Testis (tissue), 3 donors: ENCODE data around the gene CCDC157. TPM values are rescaled to one million over a fixed set of nuclear protein-coding genes. Genes with fewer than 3 reads are reported as not detected.

Experiments
- DNase-seq: peaks from one replicate; pipeline ENCODE4 v3.0.0-alpha.2; 2019
- H3K27ac ChIP-seq, 2 donors: fragments of 200-600 bp; sonication (generic); one replicate each; pipeline ENCODE4 v1.5.1; 2019
- H3K27me3 ChIP-seq: fragments of 200-600 bp; sonication (generic); one replicate; pipeline ENCODE4 v1.5.1; 2019
- H3K36me3 ChIP-seq: fragments of 200-600 bp; sonication (generic); one replicate; pipeline ENCODE4 v1.5.1; 2017; ENCODE audit warnings: low read depth; ENCODE audit errors: missing control alignments
- H3K4me1 ChIP-seq: fragments of 200-600 bp; sonication (generic); one replicate; pipeline ENCODE4 v1.5.1; 2019
- H3K4me3 ChIP-seq, 2 donors: fragments of 200-600 bp; sonication (generic); one replicate each; pipeline ENCODE4 v1.5.1; 2017 to 2019
- H3K9me3 ChIP-seq: fragments of 200-600 bp; sonication (generic); one replicate; pipeline ENCODE4 v1.5.1; 2017
- POLR2A ChIP-seq: fragments of 450-650 bp; IDR thresholded peaks from one replicate; pipeline ENCODE4 v1.6.1; 2017; ENCODE audit warnings: antibody characterized with exemption, mild to moderate bottlenecking, moderate library complexity
- WGBS, 2 donors: methylation state at CpG; one replicate each; pipeline ENCODE4 v1.1.5; 2018; 5-methylcytosine and 5-hydroxymethylcytosine counted together
- intact Hi-C: fragments of 100-400 bp; cut with DNase I; formaldehyde crosslinking; loops from one replicate; pipeline ENCODE4 v1.15.1; 2023; ENCODE audit warnings: low total_unique reads
- polyA plus RNA-seq: library from polyadenylated mRNA; stranded (reverse); fragments of 350-450 nt; fragmentation: Illumina TruSeq; extraction: RNeasy Lipid Tissue Mini Kit (QIAGEN cat#74804); gene quantifications from one replicate; pipeline ENCODE4 v1.2.3, GENCODE V29; 2014; ENCODE audit warnings: low read depth, low replicate concordance; ENCODE audit not compliant: insufficient read depth
- total RNA-seq, 2 donors: library from RNA; depleted of rRNA; stranded (reverse); fragments of >200 nt; gene quantifications; one replicate each; pipeline ENCODE4 v1.2.3, GENCODE V29; 2016
- TF ChIP-seq, protein P1 (sequence below), 3 experiments: fragments of 450-650 bp in 2 of 3; fragments of 200-600 bp in 1 of 3; sonication (generic) in 1 of 3; IDR thresholded peaks; one replicate each; pipeline ENCODE4 v1.5.1; 2016 to 2019; ENCODE audit warnings: antibody characterized with exemption in 3 of 3, mild to moderate bottlenecking in 2 of 3, moderate library complexity in 1 of 3

CCDC157 gene
- total and polyA plus RNA-seq, 3 donors from 2014 or later, result 69.2 to 81.9 (median 70.1) TPM

DNA sequence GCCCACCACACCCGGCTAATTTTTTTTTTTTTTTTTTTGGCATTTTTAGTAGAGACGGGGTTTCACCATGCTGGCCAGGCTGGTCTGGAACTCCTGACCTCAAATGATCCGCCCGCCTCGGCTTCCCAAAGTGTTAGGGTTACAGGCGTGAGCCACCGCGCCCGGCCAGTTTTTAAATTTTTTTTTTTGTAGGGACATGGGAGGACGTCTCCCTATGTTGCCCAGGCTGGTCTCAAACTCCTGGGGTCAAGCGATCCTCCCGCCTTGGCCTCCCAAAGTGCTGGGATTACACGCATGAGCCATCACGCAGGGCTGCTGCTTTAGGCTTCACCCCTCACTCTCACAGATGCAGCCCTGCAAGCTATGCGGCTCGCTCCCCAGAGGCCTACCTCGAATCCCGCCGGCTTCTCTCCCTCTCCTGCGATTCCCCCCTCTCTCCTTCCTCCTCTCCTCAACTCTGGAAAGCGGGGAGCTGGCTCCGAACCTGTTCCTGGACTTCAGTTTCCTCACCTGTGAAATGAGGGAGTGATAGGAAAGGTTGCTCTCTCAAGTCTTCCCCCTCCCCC lies 926 bp downstream of the CCDC157 start:
- intact Hi-C loops, result no loop called here
- TF ChIP-seq, protein P1, sequence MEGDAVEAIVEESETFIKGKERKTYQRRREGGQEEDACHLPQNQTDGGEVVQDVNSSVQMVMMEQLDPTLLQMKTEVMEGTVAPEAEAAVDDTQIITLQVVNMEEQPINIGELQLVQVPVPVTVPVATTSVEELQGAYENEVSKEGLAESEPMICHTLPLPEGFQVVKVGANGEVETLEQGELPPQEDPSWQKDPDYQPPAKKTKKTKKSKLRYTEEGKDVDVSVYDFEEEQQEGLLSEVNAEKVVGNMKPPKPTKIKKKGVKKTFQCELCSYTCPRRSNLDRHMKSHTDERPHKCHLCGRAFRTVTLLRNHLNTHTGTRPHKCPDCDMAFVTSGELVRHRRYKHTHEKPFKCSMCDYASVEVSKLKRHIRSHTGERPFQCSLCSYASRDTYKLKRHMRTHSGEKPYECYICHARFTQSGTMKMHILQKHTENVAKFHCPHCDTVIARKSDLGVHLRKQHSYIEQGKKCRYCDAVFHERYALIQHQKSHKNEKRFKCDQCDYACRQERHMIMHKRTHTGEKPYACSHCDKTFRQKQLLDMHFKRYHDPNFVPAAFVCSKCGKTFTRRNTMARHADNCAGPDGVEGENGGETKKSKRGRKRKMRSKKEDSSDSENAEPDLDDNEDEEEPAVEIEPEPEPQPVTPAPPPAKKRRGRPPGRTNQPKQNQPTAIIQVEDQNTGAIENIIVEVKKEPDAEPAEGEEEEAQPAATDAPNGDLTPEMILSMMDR (IDR thresholded peaks at IDR 0.05), result no peak
- no peak for TF ChIP-seq POLR2A
- no peak for DNase-seq
- WGBS, 2 donors, result 36 to 42% methylated on average over 22 of the region's 22 CpGs
- H3K9me3 ChIP-seq, result no peaks in the 10 kb centered on the region
- H3K4me1 ChIP-seq, result peaks cover 28% of the 10 kb centered on the region
- H3K4me3 ChIP-seq, result peak overlapping the region; percentile 86 to 93
- H3K27ac ChIP-seq, result no peak overlapping the region
- no peaks in the 10 kb centered on the region for H3K36me3 ChIP-seq
- H3K27me3 ChIP-seq, result no peaks in the 10 kb centered on the region

DNA sequence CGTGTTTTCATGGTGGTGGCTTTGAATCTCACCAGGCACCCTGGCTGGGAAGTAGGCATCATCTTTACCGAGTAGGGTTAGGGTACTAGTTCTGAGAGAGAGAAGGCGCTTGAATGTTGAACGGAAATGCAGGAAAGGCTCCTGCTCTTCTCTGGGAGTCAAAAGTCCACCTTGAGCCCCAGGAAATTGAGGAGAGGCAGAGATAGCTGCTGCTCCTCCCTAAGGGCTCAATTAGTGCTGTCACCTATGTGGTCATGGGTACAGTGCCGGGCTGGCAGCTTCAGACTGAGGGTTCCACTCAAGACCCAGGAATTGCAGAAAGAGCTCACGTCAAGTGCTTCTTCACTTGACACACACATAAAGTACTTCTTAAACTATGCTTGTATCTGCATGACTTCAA lies 1.7 kb downstream of the CCDC157 start:
- WGBS, 2 donors, result 84 to 90% methylated on average over 6 of the region's 6 CpGs
- H3K27ac ChIP-seq, result no peak overlapping the region
- DNase-seq, result no peak
- H3K4me3 ChIP-seq, result no peak overlapping the region
- no peak for TF ChIP-seq POLR2A
- TF ChIP-seq, protein P1 (IDR thresholded peaks at IDR 0.05), result no peak
- H3K4me1 ChIP-seq, result peaks cover 27% of the 10 kb centered on the region
- no peaks in the 10 kb centered on the region for H3K9me3 ChIP-seq
- H3K36me3 ChIP-seq, result no peaks in the 10 kb centered on the region
- intact Hi-C loops, result no loop called here
- no peaks in the 10 kb centered on the region for H3K27me3 ChIP-seq

DNA sequence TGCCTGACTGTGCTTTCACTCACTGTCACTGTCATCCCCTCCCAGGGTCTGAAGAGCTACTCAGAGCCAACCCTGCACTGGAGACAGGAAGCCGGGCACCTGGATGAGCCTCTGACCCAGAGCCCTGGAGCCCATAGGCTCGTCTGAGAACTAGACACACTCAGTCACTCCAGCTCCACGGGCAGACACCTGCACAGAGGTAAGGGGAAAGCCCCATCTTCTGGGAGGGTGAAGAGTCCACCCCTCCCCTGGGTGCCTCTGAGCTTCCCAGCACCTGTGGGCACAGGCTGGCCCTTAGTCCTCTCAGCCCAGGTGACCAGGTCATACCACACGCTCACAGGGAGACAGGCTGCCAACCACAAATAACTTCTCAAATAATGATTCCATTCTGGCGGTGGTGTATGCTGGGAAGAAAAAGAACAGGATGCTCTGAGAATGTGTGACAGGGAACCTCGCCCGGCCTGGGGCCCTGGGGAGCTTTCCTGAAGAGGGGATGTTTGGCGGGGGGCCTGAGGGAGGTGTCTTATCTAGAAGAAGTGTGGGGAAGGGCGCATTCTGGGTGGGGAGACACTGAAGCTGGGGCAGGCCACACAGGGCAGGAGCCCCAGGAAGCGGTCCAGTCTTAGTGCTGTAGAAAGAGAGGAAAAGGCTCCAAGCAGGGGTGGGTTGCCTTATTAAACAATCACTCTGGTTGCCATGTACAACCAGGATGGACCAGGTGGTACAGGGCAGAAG lies 5.3 kb downstream of the CCDC157 start:
- Histone ChIP-seq H3K27me3 (no peaks in the 10 kb centered on the region), H3K4me1 (no peaks in the 10 kb centered on the region), H3K4me3 (no peak overlapping the region), H3K27ac (no peak overlapping the region), H3K36me3 (no peaks in the 10 kb centered on the region), H3K9me3 (no peaks in the 10 kb centered on the region)
- no peak for DNase-seq
- WGBS, 2 donors, result 74 to 92% methylated on average over 7 to 10 of the region's 10 CpGs
- no peak for TF ChIP-seq POLR2A
- TF ChIP-seq, protein P1 (IDR thresholded peaks at IDR 0.05), result no peak
- intact Hi-C loops, result no loop called here

GRCh38 chr22:30362651-30363281 lies 6.0 kb downstream of the CCDC157 start:
- Histone ChIP-seq H3K4me3 (no peak overlapping the region), H3K36me3 (no peaks in the 10 kb centered on the region), H3K4me1 (no peaks in the 10 kb centered on the region), H3K27me3 (no peaks in the 10 kb centered on the region), H3K27ac (no peak overlapping the region), H3K9me3 (no peaks in the 10 kb centered on the region)
- WGBS, 2 donors, result 66 to 83% methylated on average over 6 to 7 of the region's 7 CpGs
- no peak for DNase-seq
- no peak for TF ChIP-seq POLR2A
- TF ChIP-seq, protein P1 (IDR thresholded peaks at IDR 0.05), result no peak
- intact Hi-C loops, result no loop called here
